T-helper 1 cell treated with Interleukin-12 subunit alpha and Interleukin-12 subunit beta and Interleukin-4 antibody, amounts not matched to agents 30 ng/mL and 1 ng/mL, for 36 hours (primary cell): ENCODE results near the gene VAV2. TPM values are rescaled to one million over a fixed set of nuclear protein-coding genes. Genes with fewer than 3 reads are reported as not detected.

ENCODE experiments used
- intact Hi-C: fragments of 100-400 bp; cut with micrococcal nuclease; formaldehyde crosslinking; loops from one replicate; pipeline ENCODE4 v1.15.1; 2024
- total RNA-seq: library from RNA; stranded (reverse); gene quantifications from 2 replicates; pipeline ENCODE4 v1.2.3, GENCODE V29; 2022

Gene VAV2
- total RNA-seq = 3.1 and 3.9 TPM in 2 replicates

DNA sequence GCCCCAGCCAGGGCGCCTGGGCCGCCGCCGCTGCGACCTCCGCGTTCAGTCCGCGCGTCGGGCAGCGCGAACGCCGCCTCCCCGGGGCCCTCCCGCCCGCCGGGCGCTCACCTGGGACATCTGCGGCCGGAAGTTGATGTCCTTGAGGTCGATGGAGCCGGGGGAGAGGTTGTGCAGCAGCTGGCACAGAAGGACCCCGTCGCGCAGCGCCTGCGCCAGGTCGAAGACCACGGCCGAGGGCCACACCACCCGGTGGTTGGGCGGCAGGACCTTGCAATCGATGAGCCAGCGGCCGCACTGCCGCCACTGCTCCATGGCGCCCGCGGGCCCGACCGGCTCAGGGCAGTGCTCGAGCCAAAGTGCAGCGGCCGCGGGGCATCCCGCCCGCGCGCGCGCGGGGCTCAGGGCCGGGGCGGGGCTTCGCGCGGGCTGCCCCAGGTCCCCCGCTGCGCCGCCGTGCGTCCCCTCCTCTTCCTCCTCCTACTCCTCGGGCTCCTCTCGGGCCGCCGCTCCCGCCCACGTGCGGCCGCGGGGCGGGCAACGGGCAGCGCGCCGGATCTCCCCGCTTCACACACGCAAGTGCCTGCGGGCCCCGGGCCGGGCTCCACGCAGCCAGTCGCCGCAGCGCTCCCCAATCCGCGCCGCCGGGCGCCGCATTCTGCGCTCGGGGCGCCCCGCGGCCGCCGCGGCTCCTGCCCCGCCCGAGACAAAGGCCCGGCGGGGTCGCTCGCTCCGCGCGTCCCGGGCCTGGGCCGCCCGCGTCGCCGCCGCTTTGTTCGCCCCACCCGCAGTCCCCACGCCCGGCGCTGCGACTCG, at the start of gene VAV2:
Gene VAV2 (minus strand): TSS at position 361 of the 816 bp plus-strand sequence. CDS start 46 bp downstream, at position 315.
- intact Hi-C loops = loop anchor here (1.0 to 5.0 kb wide), 4 partner anchors 76 to 575 kb away; partner anchors contain the start of genes BRD3, REXO4 and RNU6ATAC

- intact Hi-C loops = no loop called here
Measured at GRCh38 chr9:134041649-134041962, 49.5 kb upstream of the VAV2 start.

DNA sequence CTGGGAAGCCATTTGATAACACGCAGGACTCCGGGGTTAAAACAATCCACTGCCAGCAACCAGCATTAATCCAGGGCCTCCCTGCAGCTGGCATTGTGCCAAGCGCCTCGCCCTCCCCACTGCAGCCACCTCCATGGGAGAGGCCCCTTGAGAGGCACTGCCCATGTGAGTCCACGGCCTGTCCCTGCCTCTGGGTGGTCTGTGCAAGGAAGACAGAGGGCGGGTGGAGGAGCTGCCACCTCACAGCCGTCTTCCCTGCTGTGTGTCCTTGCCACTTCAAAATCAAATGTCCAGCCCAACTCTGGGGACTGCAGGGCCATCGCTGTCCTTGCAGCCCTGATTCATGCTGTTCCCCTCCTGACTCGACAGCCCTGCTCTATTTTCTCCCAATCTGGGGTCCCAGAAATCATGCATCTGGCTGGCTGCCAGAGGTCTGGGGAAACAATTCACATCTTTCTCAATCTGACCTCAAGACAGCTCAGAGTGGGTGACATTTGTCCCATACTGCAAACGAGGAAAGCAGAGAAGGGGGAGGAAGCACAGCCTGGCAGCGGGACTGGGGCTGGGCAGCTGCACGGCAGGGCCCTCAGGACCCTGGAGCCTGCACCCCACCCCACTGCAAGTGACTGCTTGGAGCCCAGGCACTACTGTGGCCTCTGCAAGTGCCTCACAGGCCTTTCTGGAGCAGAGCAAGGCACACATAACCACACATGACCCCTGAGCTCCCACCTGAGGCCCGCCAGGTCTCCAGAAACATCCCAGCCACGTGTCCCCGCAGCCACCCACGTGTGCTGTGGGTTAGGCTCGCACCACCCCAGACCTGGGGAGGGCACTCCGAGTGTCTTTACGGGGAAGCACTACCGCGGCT, 48.9 kb upstream of the VAV2 start:
- intact Hi-C loops = no loop called here

DNA sequence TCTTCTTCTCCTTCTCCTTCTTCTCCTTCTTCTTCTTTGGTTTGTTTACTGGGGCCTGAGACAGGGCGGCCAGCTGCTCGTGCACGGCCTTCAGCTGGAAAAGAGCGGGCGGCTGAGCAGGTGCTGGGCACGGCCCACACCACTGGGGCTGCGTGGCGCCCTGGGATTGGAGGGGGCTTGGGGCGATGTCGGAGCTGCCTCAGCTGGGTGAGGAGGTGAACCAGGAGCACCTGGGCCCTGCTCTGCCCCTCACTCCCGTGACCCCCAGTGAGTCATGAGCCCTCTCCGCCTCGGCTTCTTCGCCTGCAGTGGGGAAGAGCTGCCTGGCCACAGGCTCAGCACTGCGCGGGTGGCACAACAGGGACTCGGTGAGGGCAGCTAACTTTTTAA, 48.0 kb upstream of the VAV2 start:
- intact Hi-C loops = no loop called here

- intact Hi-C loops = no loop called here
Measured at GRCh38 chr9:134039386-134040175, 47.5 kb upstream of the VAV2 start.

DNA sequence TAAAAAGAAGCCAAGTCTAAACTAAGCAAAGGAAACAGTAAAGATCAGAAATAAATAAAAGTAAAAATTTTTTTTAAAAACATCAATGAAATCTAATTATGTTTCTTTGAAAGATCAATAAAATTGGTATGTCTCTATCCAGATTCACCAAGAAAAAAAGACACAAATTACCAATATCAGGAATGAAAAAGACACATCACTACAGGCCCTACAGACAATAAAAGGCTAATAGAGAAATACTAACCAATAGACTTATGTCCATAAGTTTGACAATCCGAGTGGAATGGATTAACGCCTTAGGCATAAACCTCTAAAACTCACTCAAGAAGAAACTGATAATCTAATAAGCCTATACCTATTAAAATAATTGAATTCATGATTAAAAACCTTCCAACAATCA, 45.5 kb upstream of the VAV2 start:
- intact Hi-C loops = no loop called here

- intact Hi-C loops = no loop called here
Measured at GRCh38 chr9:134036130-134036529, 44.0 kb upstream of the VAV2 start.

GRCh38 chr9:134035041-134036039, 43.2 kb upstream of the VAV2 start:
- intact Hi-C loops = no loop called here

- intact Hi-C loops = no loop called here
Measured at GRCh38 chr9:134034215-134035040, 42.3 kb upstream of the VAV2 start.

DNA sequence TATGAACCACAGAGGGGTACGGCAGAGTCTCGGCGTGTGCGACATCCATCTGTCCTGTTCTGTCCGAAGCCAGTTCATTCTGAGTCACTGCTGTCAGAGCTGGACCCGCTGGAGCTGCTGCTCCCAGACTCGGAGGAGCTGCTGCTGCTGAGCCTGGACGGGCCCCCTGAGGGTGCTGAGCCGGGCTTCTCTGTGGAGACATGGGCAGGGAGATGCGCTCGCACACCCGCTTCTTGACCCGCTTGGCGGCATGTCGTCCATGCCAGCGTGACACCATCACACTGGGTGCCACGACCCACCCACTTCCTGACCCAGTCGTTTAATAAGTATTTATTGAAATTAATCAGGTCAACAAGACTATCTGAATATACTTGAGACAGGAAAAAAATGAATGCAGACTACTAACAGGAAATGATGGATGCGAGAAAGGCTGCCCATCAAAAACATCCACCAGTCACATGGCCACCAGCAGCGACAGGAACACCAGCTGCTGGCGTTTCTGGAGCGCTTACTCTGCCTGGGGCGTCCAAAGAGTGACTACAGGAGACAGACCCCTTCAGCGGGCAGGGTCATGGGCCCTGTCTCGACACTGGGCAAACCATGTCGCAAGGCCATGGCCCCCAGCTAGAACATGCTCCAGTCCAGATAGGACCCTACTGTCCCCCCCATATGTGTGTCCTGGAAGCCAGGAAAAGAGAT, 41.5 kb upstream of the VAV2 start:
- intact Hi-C loops = no loop called here

DNA sequence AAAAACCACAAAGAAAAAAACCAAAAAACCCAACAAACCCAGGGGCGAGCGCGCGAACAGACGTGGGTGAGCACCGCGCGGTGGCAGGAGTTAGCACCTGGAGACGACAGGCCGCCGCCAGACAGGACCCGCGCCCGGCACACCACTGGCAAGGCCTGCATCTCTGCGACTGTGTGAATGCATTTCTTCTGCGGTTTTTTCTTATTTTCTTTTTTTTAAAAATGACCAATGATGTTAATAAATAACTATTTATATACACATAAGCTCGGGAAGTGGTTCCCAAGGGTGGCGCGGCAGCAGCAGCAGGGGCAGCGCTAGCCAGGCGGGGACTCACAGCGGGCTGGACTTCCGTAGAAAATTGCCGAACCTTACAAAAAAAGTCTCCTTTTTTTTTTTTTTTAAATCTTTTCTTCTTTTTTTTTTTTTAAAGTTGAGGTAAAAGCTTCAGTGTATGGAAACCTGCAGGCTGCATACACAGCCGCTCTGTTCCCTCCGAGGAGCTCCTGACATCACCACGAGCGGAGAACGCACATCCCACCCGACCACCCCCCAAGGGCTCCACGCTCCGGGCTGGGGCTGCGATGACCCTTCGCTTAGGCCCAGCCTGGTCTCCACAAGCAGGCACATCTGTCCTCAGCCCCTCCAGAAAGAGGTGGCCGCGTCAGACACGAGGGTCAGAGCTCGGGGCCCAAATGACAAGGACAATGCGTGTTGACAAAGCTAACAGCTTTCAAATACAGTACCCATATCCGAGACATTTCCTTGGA, 40.5 kb upstream of the VAV2 start:
- intact Hi-C loops = no loop called here

GRCh38 chr9:134031783-134032182, 39.7 kb upstream of the VAV2 start:
- intact Hi-C loops = no loop called here

- intact Hi-C loops = no loop called here
Measured at GRCh38 chr9:134030821-134031470, 38.8 kb upstream of the VAV2 start.

- intact Hi-C loops = no loop called here
Measured at GRCh38 chr9:134029248-134030226, 37.4 kb upstream of the VAV2 start.

DNA sequence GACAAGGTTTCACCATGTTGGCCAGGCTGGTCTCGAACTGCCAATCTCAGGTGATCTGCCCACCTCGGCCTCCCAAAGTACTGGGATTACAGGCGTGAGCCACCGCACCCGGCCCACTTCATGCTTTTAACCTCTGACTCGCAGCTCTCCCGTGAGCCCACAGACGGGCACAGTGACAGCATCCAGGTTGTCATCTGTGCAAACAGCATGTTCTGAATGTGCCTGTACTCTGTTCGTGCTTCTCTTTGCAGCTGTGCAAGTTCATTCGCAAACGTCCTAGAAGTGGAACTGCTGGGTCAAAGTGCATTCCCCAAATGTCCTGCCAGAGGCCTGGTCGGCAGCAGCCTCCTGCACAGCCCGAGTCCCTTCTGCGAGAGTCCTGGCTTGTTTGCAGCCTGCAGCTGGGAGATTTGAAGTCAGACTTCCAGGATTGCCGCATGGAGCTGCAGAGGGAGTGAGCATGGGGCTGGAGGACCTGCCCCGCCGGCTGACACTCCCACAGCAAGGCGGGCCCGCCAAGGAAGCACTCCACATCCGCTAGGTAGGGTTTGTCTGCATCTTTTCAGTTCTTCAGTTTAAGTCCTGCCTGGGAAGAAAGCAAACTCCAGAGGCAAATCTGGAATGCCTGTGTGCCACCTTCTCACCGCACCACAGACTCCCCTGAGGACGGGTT, 36.6 kb upstream of the VAV2 start:
- intact Hi-C loops = no loop called here

DNA sequence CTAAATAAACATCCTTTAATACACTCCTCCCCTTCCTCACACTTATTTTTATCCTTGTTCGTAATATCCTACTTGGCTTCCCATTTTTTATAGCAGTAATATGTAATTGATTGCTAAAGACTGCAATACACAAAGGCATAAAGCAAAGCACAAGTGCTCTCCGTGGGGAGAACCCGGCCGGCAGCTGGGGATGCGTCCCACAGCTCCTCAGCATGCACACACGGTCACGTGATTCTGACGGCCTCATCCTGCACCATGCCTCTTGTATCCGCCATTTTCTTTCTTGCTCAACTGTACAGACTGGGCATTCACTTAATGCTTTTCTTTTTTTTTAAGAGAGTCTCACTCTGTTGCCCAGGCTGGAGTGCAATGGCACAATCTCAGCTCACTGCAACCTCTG, 36.0 kb upstream of the VAV2 start:
- intact Hi-C loops = no loop called here
